MCF 10A (cell line): Measurements from ENCODE around the gene TTC33. TPM values are rescaled to one million over a fixed set of nuclear protein-coding genes. Genes with fewer than 3 reads are reported as not detected.

Experiments used
- BruUV-seq: library from RNA; stranded (reverse); fragments of 400-500 nt; replicated peaks from 2 replicates; lab custom pipeline; 2021; lab: Mats Ljungman, UMichigan
- CTCF ChIA-PET: fragments of 300-600 bp; sonication (Branson Sonifier 250); formaldehyde crosslinking; extraction: SDS; loops from one replicate; lab custom pipeline; 2021; ENCODE audit warnings: antibody characterized with exemption, inconsistent platforms; lab: Yijun Ruan, JAX
- POLR2A ChIA-PET: fragments of 300-600, 350-650 bp; sonication (Branson Sonifier 250); formaldehyde crosslinking; extraction: SDS; loops from one replicate; lab custom pipeline; 2020; ENCODE audit warnings: antibody characterized with exemption, inconsistent platforms; lab: Yijun Ruan, JAX
- DNase-seq: peaks from one replicate; pipeline ENCODE4 v3.0.0-alpha.2; 2018; ENCODE audit not compliant: unreplicated experiment
- H3K27ac Mint-ChIP-seq: one replicate; pipeline ENCODE4 v1.8.0; 2022; ENCODE audit warnings: mild to moderate bottlenecking, low read depth, mixed read lengths; ENCODE audit not compliant: unreplicated experiment
- H3K27me3 Mint-ChIP-seq: one replicate; pipeline ENCODE4 v1.8.0; 2022; ENCODE audit warnings: mixed read lengths; ENCODE audit not compliant: insufficient read depth, unreplicated experiment
- H3K36me3 Mint-ChIP-seq: one replicate; pipeline ENCODE4 v1.8.0; 2022; ENCODE audit warnings: mild to moderate bottlenecking, moderate library complexity, mixed read lengths; ENCODE audit not compliant: insufficient read depth, unreplicated experiment
- H3K4me1 Mint-ChIP-seq: one replicate; pipeline ENCODE4 v1.8.0; 2022; ENCODE audit warnings: mixed read lengths; ENCODE audit not compliant: insufficient read depth, unreplicated experiment
- H3K4me3 Mint-ChIP-seq: one replicate; pipeline ENCODE4 v1.8.0; 2022; ENCODE audit warnings: mild to moderate bottlenecking, moderate library complexity, mixed read lengths; ENCODE audit not compliant: unreplicated experiment
- H3K9me3 Mint-ChIP-seq: one replicate; pipeline ENCODE4 v1.8.0; 2022; ENCODE audit warnings: mixed read lengths; ENCODE audit not compliant: unreplicated experiment
- CTCF ChIP-seq: fragments of 200-600 bp; IDR thresholded peaks from one replicate; pipeline ENCODE4 v1.8.0; 2022; ENCODE audit warnings: antibody characterized with exemption, mild to moderate bottlenecking; ENCODE audit not compliant: unreplicated experiment
- intact Hi-C: fragments of 100-400 bp; cut with micrococcal nuclease; formaldehyde crosslinking; loops from 2 replicates; pipeline ENCODE4 v1.14.1; 2022
- total RNA-seq: library from RNA; stranded (reverse); gene quantifications from 2 replicates; pipeline ENCODE4 v1.2.3, GENCODE V29; 2022

TTC33 gene
- total RNA-seq, 1 experiment from 2014 or later: 13.3 TPM

- peaks cover 4% of the 10 kb centered on the region for H3K36me3 Mint-ChIP-seq
- no peaks in the 10 kb centered on the region for H3K27me3 Mint-ChIP-seq
- H3K4me1 Mint-ChIP-seq: peaks cover 28% of the 10 kb centered on the region
- BruUV-seq: no TSS peak
- TF ChIP-seq CTCF: no peak
- intact Hi-C loops: loop anchor here (10.0 kb wide), 1 partner anchor 171 kb away; no protein-coding TSS in a partner anchor
- DNase-seq: no peak
- ChIA-PET CTCF (interaction anchor here (0.6 kb wide), 1 partner anchor 330 kb away, joined by 3 read pairs; no protein-coding TSS in a partner anchor), POLR2A (interaction anchor here (0.6 kb wide), 1 partner anchor 45 kb away, joined by 5 read pairs; no protein-coding TSS in a partner anchor)
- H3K27ac Mint-ChIP-seq: no peak overlapping the region
- H3K4me3 Mint-ChIP-seq: no peak overlapping the region
- no peaks in the 10 kb centered on the region for H3K9me3 Mint-ChIP-seq
These were observed 199.9 kb downstream of the TTC33 start for GRCh38 chr5:40555886-40556285.

- no peaks in the 10 kb centered on the region for H3K36me3 Mint-ChIP-seq
These were observed 200.9 kb downstream of the TTC33 start for GRCh38 chr5:40554813-40555212.

GRCh38 chr5:40554054-40554453 lies 201.7 kb downstream of the TTC33 start:
- Mint-ChIP-seq H3K4me3 (no peak overlapping the region), H3K36me3 (no peaks in the 10 kb centered on the region), H3K4me1 (peaks cover 33% of the 10 kb centered on the region), H3K9me3 (no peaks in the 10 kb centered on the region), H3K27ac (no peak overlapping the region), H3K27me3 (no peaks in the 10 kb centered on the region)
- DNase-seq: no peak
- ChIA-PET CTCF (interaction anchor here (0.6 kb wide), 1 partner anchor 717 kb away, joined by 4 read pairs; no protein-coding TSS in a partner anchor), POLR2A (interaction anchor here (1.6 kb wide), 1 partner anchor 14 kb away, joined by 4 read pairs; no protein-coding TSS in a partner anchor)
- BruUV-seq: no TSS peak
- intact Hi-C loops: loop anchor here (5.0 to 10.0 kb wide), 2 partner anchors 123 to 169 kb away; partner anchors contain the start of gene PTGER4
- TF ChIP-seq CTCF: no peak

More at GRCh38 chr5:40554813-40555212, 200.9 kb downstream of the TTC33 start:
- ChIA-PET CTCF (no interaction called here), POLR2A (interaction anchor here (1.6 kb wide), 1 partner anchor 13 kb away, joined by 4 read pairs; no protein-coding TSS in a partner anchor)
- DNase-seq: no peak
- Mint-ChIP-seq H3K27ac (no peak overlapping the region), H3K27me3 (no peaks in the 10 kb centered on the region), H3K4me1 (peaks cover 33% of the 10 kb centered on the region), H3K9me3 (no peaks in the 10 kb centered on the region), H3K4me3 (no peak overlapping the region)
- no TSS peak for BruUV-seq
- intact Hi-C loops: loop anchor here (5.0 to 10.0 kb wide), 2 partner anchors 122 to 170 kb away; partner anchors contain the start of gene PTGER4
- no peak for TF ChIP-seq CTCF

GRCh38 chr5:40552981-40553380 lies 202.8 kb downstream of the TTC33 start:
- Mint-ChIP-seq H3K27ac (no peak overlapping the region), H3K36me3 (no peaks in the 10 kb centered on the region), H3K4me3 (no peak overlapping the region), H3K9me3 (no peaks in the 10 kb centered on the region), H3K4me1 (peaks cover 33% of the 10 kb centered on the region), H3K27me3 (no peaks in the 10 kb centered on the region)
- CTCF ChIA-PET: interaction anchor here (0.7 to 1.0 kb wide), 2 partner anchors 11 to 56 kb away, joined by 3 to 5 read pairs; no protein-coding TSS in a partner anchor
- POLR2A ChIA-PET: interaction anchor here (0.7 to 1.8 kb wide), 3 partner anchors 15 to 124 kb away, joined by 3 to 12 read pairs (median 6); no protein-coding TSS in a partner anchor
- BruUV-seq: no TSS peak
- TF ChIP-seq CTCF: no peak
- no peak for DNase-seq
- intact Hi-C loops: loop anchor here (1.0 to 10.0 kb wide), 3 partner anchors 124 to 604 kb away; partner anchors contain the start of gene PTGER4
